Measurements from ENCODE around the gene C12orf57. TPM values are rescaled to one million over a fixed set of nuclear protein-coding genes. Genes with fewer than 3 reads are reported as not detected.

C12orf57 gene
- total RNA-seq, 1 donor from 2014 or later, result 162 TPM

- no peak for DNase-seq (ENCODE audit: low spot score)
- intact Hi-C loops (cut with DNase I), result loop anchor here (5.0 kb wide), 1 partner anchor 37 kb away; the partner anchor contains the start of genes EMG1 and PHB2
Measured at GRCh38 chr12:6935371-6936193, 8.2 kb upstream of the C12orf57 start.

GRCh38 chr12:6936194-6936635 is 7.6 kb upstream of the C12orf57 start:
- intact Hi-C loops (cut with DNase I), result loop anchor here (5.0 kb wide), 1 partner anchor 36 kb away; the partner anchor contains the start of genes EMG1 and PHB2
- DNase-seq (ENCODE audit: low spot score), result no peak

GRCh38 chr12:6936636-6937480 is 7.0 kb upstream of the C12orf57 start:
- intact Hi-C loops (cut with DNase I), result loop anchor here (5.0 kb wide), 1 partner anchor 35 kb away; the partner anchor contains the start of genes EMG1 and PHB2
- DNase-seq (ENCODE audit: low spot score), result no peak

GRCh38 chr12:6937481-6938352 is 6.1 kb upstream of the C12orf57 start:
- peak; percentile 97 for DNase-seq (ENCODE audit: low spot score)
- intact Hi-C loops (cut with DNase I), result loop anchor here (5.0 kb wide), 1 partner anchor 35 kb away; the partner anchor contains the start of genes EMG1 and PHB2

- peak; percentile 76 for DNase-seq (ENCODE audit: low spot score)
- intact Hi-C loops (cut with DNase I), result loop anchor here (5.0 kb wide), 1 partner anchor 34 kb away; the partner anchor contains the start of genes EMG1 and PHB2
Measured at GRCh38 chr12:6938353-6939190, 5.2 kb upstream of the C12orf57 start.

- DNase-seq (ENCODE audit: low spot score), result peak; percentile 73
- intact Hi-C loops (cut with DNase I), result loop anchor here (5.0 kb wide), 1 partner anchor 33 kb away; the partner anchor contains the start of genes EMG1 and PHB2
Measured at GRCh38 chr12:6939191-6939540, 4.7 kb upstream of the C12orf57 start.

- DNase-seq (ENCODE audit: low spot score), result no peak
- intact Hi-C loops (cut with DNase I), result loop anchor here (5.0 kb wide), 1 partner anchor 101 kb away; no protein-coding TSS in a partner anchor
Measured at GRCh38 chr12:6941267-6941666, 2.6 kb upstream of the C12orf57 start.

- DNase-seq (ENCODE audit: low spot score), result no peak
- intact Hi-C loops (cut with DNase I), result loop anchor here (5.0 kb wide), 1 partner anchor 101 kb away; no protein-coding TSS in a partner anchor
Measured at GRCh38 chr12:6941782-6942181, 2.0 kb upstream of the C12orf57 start.

- DNase-seq (ENCODE audit: low spot score), result no peak
- intact Hi-C loops (cut with DNase I), result loop anchor here (5.0 kb wide), 1 partner anchor 100 kb away; no protein-coding TSS in a partner anchor
Measured at GRCh38 chr12:6942331-6942665, 1.5 kb upstream of the C12orf57 start.

GRCh38 chr12:6943389-6943721 is 467 bp upstream of the C12orf57 start:
- peak; percentile 90 for DNase-seq (ENCODE audit: low spot score)
- intact Hi-C loops (cut with DNase I), result loop anchor here (5.0 kb wide), 1 partner anchor 99 kb away; no protein-coding TSS in a partner anchor

- peak; percentile 95 for DNase-seq (ENCODE audit: low spot score)
- intact Hi-C loops (cut with DNase I), result loop anchor here (1.0 to 5.0 kb wide), 4 partner anchors 20 to 165 kb away; partner anchors contain the start of gene C1RL
Measured at GRCh38 chr12:6944381-6945186, 762 bp downstream of the C12orf57 start.

GRCh38 chr12:6945613-6946012 is 1.8 kb downstream of the C12orf57 start:
- intact Hi-C loops (cut with DNase I), result loop anchor here (2.0 kb wide), 1 partner anchor 21 kb away; no protein-coding TSS in a partner anchor
- DNase-seq (ENCODE audit: low spot score), result no peak

- no peak for DNase-seq (ENCODE audit: low spot score)
- intact Hi-C loops (cut with DNase I), result no loop called here
Measured at GRCh38 chr12:6946033-6946919, 2.5 kb downstream of the C12orf57 start.

- intact Hi-C loops (cut with DNase I), result no loop called here
- DNase-seq (ENCODE audit: low spot score), result no peak
Measured at GRCh38 chr12:6946920-6947374, 3.1 kb downstream of the C12orf57 start.

- DNase-seq (ENCODE audit: low spot score), result peak; percentile 58
- intact Hi-C loops (cut with DNase I), result no loop called here
Measured at GRCh38 chr12:6947615-6948014, 3.8 kb downstream of the C12orf57 start.
